NCI-H2171 (cell line): Measurements from ENCODE around the gene NYAP2.

Experiments used
- DNase-seq: peaks from one replicate; lab custom pipeline; 2025; lab: John Stamatoyannopoulos, UW

NYAP2 gene

GRCh38 chr2:225484751-225485150 is 85.2 kb downstream of the NYAP2 start:
- DNase-seq = no peak

GRCh38 chr2:225486236-225486635 is 86.7 kb downstream of the NYAP2 start:
- DNase-seq = no peak

GRCh38 chr2:225487878-225488416 is 88.4 kb downstream of the NYAP2 start:
- DNase-seq = no peak

- no peak for DNase-seq
Observed at GRCh38 chr2:225488743-225489142, 89.2 kb downstream of the NYAP2 start.

- DNase-seq = no peak
Observed at GRCh38 chr2:225493420-225494099, 94.0 kb downstream of the NYAP2 start.

GRCh38 chr2:225494100-225494459 is 94.6 kb downstream of the NYAP2 start:
- DNase-seq = no peak

GRCh38 chr2:225495706-225496105 is 96.2 kb downstream of the NYAP2 start:
- no peak for DNase-seq

- DNase-seq = no peak
Observed at GRCh38 chr2:225496568-225496967, 97.1 kb downstream of the NYAP2 start.

GRCh38 chr2:225497166-225497565 is 97.7 kb downstream of the NYAP2 start:
- DNase-seq = no peak

- no peak for DNase-seq
Observed at GRCh38 chr2:225501022-225501421, 101.5 kb downstream of the NYAP2 start.

GRCh38 chr2:225502971-225503370 is 103.5 kb downstream of the NYAP2 start:
- DNase-seq = no peak

- no peak for DNase-seq
Observed at GRCh38 chr2:225510796-225511195, 111.3 kb downstream of the NYAP2 start.

- no peak for DNase-seq
Observed at GRCh38 chr2:225512469-225512868, 113.0 kb downstream of the NYAP2 start.

- no peak for DNase-seq
Observed at GRCh38 chr2:225512876-225513540, 113.5 kb downstream of the NYAP2 start.

- DNase-seq = no peak
Observed at GRCh38 chr2:225515033-225515432, 115.5 kb downstream of the NYAP2 start.

- no peak for DNase-seq
Observed at GRCh38 chr2:225526760-225527390, 127.4 kb downstream of the NYAP2 start.

- no peak for DNase-seq
Observed at GRCh38 chr2:225531559-225531958, 132.0 kb downstream of the NYAP2 start.

GRCh38 chr2:225532096-225532495 is 132.6 kb downstream of the NYAP2 start:
- DNase-seq = no peak

- DNase-seq = no peak
Observed at GRCh38 chr2:225534037-225534436, 134.5 kb downstream of the NYAP2 start.

- DNase-seq = no peak
Observed at GRCh38 chr2:225534697-225535096, 135.2 kb downstream of the NYAP2 start.

- no peak for DNase-seq
Observed at GRCh38 chr2:225536036-225536435, 136.5 kb downstream of the NYAP2 start.

GRCh38 chr2:225543626-225544025 is 144.1 kb downstream of the NYAP2 start:
- DNase-seq = no peak

GRCh38 chr2:225556461-225556860 is 157.0 kb downstream of the NYAP2 start:
- DNase-seq = no peak
